NCI-H345 (cell line): ENCODE data around the gene CAPRIN1.
A peak's percentile ranks its signal among the peaks of the same experiment; 100 is the strongest.

Experiments used
- DNase-seq: peaks from one replicate; lab custom pipeline; 2025; lab: John Stamatoyannopoulos, UW

Gene CAPRIN1

DNA sequence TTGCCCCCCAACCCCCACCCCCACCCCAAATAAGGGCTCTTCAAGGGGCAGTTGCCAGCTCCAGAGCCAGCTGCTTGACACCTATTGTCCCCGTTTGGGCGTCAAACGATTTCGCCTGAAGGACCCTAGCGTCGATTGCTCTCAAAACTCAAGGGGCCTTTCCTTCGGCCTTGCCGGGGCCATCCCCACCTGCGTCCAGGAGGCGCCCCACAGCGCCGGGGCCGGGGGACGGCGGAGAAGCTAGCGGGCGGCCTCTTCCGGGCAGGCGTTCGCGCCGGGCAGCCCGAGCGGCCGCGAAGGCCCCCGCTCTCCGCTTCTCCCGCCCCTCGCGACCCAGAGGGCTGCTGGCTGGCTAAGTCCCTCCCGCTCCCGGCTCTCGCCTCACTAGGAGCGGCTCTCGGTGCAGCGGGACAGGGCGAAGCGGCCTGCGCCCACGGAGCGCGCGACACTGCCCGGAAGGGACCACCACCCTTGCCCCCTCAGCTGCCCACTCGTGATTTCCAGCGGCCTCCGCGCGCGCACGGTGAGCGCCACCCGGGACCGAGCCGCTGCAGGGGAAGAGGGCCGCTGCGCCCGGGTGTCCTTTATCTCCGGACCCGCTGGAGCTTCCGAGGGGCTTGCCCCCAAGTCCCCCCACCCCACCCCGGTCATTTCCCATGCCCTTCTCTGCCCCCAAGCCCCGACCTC, at the start of gene CAPRIN1:
Gene CAPRIN1 (plus strand): TSS at position 383 of the 687 bp plus-strand sequence. CDS start 690 bp downstream, outside the sequence.
- DNase-seq, result peak; percentile 85

DNA sequence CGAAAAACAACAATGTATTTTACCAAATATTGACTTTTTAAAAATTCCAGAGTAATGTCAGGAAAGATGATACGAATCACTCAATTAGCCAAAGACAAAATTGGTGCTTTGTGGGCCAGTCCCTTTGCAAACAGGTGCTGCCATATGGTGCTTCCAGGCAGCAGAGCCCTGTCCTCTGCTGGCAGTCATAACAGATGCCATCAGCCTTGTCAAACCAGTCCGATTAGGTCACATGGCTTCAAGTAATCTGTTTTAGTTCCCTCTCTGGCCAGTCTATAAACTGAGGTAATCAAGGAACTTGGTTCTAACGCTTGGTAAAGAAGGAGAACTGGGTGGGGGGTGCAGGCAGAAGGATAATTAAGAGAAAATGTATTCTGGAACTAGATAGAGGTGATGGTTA, 49.1 kb upstream of the CAPRIN1 start:
- DNase-seq, result no peak

GRCh38 chr11:34004236-34004635, 47.3 kb upstream of the CAPRIN1 start:
- DNase-seq, result no peak

DNA sequence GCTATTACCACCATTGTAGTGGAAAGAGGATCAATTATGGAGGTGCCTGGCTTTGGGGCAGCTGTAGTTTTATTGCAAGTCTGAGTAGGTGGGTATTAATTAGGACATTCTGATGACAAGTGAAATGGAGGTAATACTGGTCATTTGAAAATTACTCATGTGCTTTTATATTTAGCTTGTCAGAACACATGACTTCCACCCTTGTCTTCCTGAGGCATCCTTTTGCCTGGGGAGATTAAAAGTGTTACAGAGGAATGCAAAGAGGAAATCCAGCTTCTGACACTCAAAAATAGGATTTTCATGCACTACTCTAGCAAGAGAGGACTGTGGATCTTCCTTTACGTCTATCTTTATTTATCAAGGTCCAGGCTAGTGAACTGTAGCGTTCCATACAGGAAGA, 44.7 kb upstream of the CAPRIN1 start:
- no peak for DNase-seq

DNA sequence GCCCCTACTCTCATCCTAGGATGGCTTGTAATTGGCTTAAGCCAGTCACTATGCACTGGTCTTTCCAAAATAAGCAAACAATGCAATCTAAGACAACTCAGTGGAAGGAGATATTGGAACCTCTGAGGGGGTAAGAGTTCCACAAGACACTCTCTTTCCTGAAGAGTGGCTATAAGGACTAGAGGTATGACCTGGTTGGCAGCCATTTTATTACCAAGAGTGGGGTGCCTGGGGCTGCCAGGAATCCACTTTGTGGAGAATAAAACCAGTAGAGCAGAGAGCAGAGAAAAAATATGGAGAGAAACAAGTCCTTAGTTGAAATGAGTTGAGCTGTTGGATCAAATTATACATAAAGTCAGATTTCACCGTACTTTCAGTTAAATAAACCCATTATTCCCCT, 38.8 kb upstream of the CAPRIN1 start:
- no peak for DNase-seq

DNA sequence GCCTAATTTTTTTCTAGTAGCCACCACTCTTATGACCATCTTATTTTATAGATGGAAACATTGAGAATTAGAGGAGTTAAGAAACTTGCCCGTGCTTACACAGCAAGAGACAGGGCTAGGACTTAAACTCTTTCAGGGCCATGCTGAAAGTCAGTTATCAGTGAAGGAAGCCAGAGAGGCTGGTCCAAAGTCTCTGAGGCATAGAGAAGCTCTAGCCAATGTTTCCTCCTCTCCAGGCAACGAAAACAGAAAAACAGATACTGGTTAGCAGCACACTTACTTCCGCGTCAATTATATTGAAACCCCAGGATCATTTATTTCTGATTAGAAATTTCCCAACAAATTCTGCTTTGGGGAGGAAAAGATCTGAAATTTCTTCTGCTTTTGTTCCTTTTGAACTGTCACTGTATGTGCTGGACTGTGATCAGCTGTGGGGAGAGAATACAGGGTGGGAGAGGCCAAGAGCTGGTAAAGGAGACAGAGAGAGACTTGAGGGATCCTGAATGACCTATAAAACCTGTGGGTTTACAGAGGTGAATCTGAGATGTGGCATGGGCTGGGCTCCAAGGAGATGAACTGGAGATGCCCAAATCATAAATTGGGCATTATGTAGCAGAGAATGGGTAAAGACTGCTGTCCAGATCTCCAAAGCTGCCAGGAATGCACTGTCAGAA, 37.5 kb upstream of the CAPRIN1 start:
- no peak for DNase-seq

- no peak for DNase-seq
These were observed 29.4 kb upstream of the CAPRIN1 start for GRCh38 chr11:34021977-34022735.

- DNase-seq, result no peak
These were observed 25.1 kb upstream of the CAPRIN1 start for GRCh38 chr11:34026432-34026831.

DNA sequence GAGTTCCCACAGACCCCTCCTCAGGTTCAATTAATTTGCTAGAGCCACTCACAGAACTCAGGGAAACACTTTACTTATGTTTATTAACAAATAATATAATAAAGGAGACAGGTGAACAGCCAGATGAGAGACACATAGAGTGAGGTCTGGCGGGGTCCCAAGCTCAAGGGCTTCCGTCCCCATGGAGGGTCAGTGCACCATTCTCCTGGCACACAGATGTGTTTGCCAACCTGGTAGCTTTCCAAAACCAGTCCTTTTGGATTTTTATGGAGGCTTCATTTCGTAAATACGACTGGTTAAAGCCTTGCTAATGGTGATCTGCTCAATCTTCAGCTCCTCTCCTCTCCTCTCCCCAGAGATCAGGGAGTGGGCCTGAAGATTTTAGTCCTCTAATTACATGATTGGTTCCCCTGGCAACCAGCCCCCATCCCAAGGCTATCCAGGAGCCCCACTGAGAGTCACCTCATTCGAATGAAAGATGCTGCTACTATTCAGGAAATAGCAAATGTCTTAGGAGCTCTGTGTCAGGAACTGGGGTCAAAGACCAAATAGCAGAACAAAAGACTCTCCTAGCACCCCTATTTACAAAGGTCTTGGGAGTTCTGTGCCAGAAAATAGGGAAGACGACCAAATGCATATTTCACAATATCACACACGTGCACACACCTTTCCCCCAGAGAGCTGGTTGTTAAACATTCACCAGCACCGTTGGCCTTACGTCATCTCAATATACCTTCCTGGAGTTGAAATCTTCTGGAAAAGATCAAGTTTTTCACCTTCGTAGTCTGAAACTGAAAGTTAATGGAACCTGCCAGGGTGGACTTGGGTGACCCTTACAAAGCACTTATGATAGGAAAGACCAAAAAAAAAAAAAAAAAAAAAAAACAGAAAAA, 23.8 kb upstream of the CAPRIN1 start:
- DNase-seq, result no peak

DNA sequence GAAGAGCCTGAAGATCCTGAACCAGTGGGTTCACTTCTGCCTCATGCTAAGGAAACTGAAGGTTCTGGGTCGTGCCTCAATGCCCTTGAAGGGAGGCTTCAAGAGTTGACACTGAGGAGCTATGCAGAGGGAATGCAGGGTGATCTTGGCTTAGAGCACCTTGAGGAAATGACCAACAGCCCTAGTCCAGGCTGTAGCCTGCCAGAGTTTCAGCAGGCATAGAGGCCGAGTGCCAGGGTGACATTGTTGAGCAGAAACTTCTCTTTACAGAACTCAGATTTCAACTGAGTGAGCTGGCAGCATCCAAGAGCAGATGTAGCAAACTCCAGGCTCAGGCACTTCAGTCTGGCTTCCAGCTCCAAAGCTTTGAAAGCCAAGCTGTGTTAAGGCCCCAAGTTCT, 23.1 kb upstream of the CAPRIN1 start:
- DNase-seq, result no peak

GRCh38 chr11:34029176-34029575, 22.4 kb upstream of the CAPRIN1 start:
- no peak for DNase-seq

GRCh38 chr11:34030382-34030781, 21.1 kb upstream of the CAPRIN1 start:
- DNase-seq, result no peak

DNA sequence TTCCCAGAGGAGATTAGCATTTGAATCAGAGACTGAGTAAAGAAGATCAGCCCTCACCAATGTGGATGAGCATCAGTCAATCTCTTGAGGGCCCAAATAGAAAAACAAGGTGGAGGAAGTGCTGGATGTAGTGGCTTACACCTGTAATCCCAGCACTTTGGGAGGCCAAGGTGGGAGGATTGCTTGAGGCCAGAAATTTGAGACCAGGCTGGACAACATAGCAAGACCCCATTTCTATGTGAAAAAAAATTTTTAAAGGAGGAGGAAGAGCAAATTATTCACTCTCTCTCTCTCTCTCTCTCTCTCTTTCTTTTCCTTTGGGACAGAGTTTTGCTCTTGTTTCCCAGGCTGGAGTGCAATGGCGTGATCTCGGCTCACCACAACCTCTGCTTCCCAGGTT, 18.1 kb upstream of the CAPRIN1 start:
- no peak for DNase-seq

GRCh38 chr11:34034053-34034452, 17.5 kb upstream of the CAPRIN1 start:
- DNase-seq, result no peak

DNA sequence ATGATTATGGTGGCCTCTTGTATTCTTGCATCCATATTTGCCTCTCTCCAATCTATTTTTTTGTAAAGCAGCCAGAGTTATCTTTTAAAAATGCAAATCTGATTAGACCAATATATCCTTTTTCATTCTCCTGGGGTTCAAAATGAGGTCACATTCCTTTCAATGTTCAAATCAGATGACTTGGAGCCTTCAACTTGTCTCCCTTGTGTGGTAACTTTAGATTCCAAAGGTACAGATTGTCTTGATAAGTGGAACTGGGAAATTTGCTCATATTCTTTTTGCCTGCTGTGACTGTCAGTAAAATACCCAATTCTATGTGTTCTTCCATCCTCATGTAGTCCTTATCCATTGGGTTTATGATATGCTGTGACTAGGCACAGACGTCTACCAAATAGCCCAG, 15.1 kb upstream of the CAPRIN1 start:
- no peak for DNase-seq

- DNase-seq, result no peak
These were observed 14.5 kb upstream of the CAPRIN1 start for GRCh38 chr11:34037016-34037415.

DNA sequence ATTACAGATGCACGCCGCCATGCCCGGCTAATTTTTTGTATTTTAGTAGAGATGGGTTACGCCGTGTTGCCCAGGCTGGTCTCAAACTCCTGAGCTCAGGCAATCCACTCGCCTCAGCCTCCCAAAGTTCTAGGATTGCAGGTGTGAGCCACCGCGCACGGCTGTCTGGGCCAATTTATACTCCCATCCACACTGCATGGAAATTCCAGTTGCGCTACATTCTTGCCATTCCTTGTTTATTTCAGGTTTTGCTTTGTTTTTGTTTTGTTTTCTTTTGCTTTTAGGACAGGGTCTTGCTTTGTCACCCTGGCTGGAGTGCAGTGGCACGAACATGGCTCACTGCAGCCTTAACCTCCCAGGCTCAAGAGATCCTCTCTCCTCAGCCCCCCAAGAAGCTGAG, 11.0 kb upstream of the CAPRIN1 start:
- DNase-seq, result no peak

- DNase-seq, result no peak
These were observed 6.7 kb upstream of the CAPRIN1 start for GRCh38 chr11:34044664-34045485.

GRCh38 chr11:34049028-34049427, 2.5 kb upstream of the CAPRIN1 start:
- DNase-seq, result no peak

- DNase-seq, result peak; percentile 65
These were observed 766 bp upstream of the CAPRIN1 start for GRCh38 chr11:34050581-34051348.
